Thymus (tissue), 11 donors: ENCODE measurements around the gene VMP1. TPM values are rescaled to one million over a fixed set of nuclear protein-coding genes. Genes with fewer than 3 reads are reported as not detected.

Experiments used
- DNase-seq, 9 donors: peaks; one replicate each; pipeline ENCODE4 v3.0.0-alpha.2; 2013; ENCODE audit warnings: low spot score in 9 of 9, low read depth in 6 of 9, missing footprints in 1 of 9
- H3K27ac ChIP-seq, 2 donors: one replicate each; pipeline ENCODE4 v1.5.1; 2013; ENCODE audit warnings: control low read depth in 1 of 2, low read depth in 1 of 2, low read length in 1 of 2, mild to moderate bottlenecking in 1 of 2, moderate library complexity in 1 of 2
- H3K27me3 ChIP-seq, 2 donors: one replicate each; pipeline ENCODE4 v1.5.1; 2013; ENCODE audit warnings: low read length in 1 of 2; ENCODE audit not compliant: control insufficient read depth in 2 of 2, insufficient read depth in 1 of 2
- H3K36me3 ChIP-seq, 2 donors: one replicate each; pipeline ENCODE4 v1.5.1; 2013; ENCODE audit warnings: low read length in 1 of 2, mild to moderate bottlenecking in 1 of 2, moderate library complexity in 1 of 2; ENCODE audit not compliant: control insufficient read depth in 2 of 2, insufficient read depth in 2 of 2
- H3K4me1 ChIP-seq, 2 donors: one replicate each; pipeline ENCODE4 v1.5.1; 2013; ENCODE audit warnings: low read length in 2 of 2; ENCODE audit not compliant: control insufficient read depth in 2 of 2, insufficient read depth in 2 of 2
- H3K4me3 ChIP-seq, 2 donors: one replicate each; pipeline ENCODE4 v1.5.1; 2013; ENCODE audit warnings: low read length in 2 of 2, control low read depth in 1 of 2, mild to moderate bottlenecking in 1 of 2
- H3K9me3 ChIP-seq, 2 donors: one replicate each; pipeline ENCODE4 v1.5.1; 2013; ENCODE audit warnings: low read length in 1 of 2, mild to moderate bottlenecking in 1 of 2; ENCODE audit not compliant: control insufficient read depth in 2 of 2, insufficient read depth in 1 of 2
- WGBS: extraction: QIAGEN DNeasy Blood & Tissue Kit; methylation state at CpG from one replicate; pipeline ENCODE4 v1.1.7; 2013; 5-methylcytosine and 5-hydroxymethylcytosine counted together
- polyA plus RNA-seq: library from polyadenylated mRNA; stranded (reverse); fragments of 200-250 nt; gene quantifications from one replicate; pipeline ENCODE4 v1.2.3, GENCODE V29; 2013
- total RNA-seq: library from RNA; stranded (reverse); fragments of 120-200 nt; gene quantifications from one replicate; pipeline ENCODE4 v1.2.4, GENCODE V29; 2013
- donor health status: healthy.

The VMP1 gene
- total and polyA plus RNA-seq, 2 donors = 72.3 to 202 TPM

DNA sequence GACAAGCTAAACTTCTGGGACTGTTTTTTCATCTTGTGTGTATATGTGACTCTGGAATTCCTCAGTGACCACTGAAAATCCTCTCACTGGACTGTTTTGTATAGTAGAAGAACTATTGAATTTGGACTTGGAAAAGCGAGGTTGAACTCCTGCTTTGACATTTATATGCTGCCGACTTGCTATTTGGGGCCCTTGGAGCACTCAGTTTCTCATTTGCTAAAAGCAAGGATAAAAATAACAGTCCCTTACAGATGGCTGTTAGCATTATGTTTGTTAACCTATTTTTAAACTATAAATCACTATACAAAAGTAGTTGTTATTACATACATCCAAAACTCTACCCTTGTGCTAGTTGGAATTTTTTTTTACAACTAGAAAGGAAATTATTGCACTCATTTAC lies 9.0 kb downstream of the VMP1 start:
- Histone ChIP-seq H3K36me3 (no peaks in the 10 kb centered on the region), H3K27me3 (no peaks in the 10 kb centered on the region), H3K9me3 (no peaks in the 10 kb centered on the region), H3K27ac (no peak overlapping the region), H3K4me3 (no peak overlapping the region), H3K4me1 (no peaks in the 10 kb centered on the region)
- no peak for DNase-seq
- WGBS = 97% methylated on average over 2 of the region's 2 CpGs

- H3K4me1 ChIP-seq = no peaks in the 10 kb centered on the region
- H3K27me3 ChIP-seq = no peaks in the 10 kb centered on the region
These were observed 12.1 kb downstream of the VMP1 start for GRCh38 chr17:59719526-59719925.

DNA sequence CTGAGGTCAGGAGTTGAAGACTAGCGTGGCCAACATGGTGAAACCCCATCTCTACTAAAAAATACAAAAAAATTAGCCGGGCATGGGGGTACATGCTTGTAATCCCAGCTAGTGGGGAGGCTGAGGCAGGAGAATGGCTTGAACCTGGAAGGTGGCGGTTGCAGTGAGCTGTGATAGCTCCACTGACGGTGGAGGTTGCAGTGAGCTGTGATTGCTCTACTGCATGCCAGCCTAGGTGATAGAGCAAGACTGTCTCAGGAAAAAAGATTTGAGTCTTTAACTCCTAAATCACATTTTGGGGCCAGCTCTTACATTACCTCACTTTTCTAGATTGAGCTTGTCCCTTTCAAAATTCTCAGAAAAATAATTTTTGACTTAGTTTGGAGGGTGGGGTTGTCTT lies 15.2 kb downstream of the VMP1 start:
- Histone ChIP-seq H3K4me3 (no peak overlapping the region), H3K9me3 (no peaks in the 10 kb centered on the region), H3K4me1 (no peaks in the 10 kb centered on the region), H3K36me3 (peaks cover 0 to 2% of the 10 kb centered on the region in 2 donors), H3K27me3 (no peaks in the 10 kb centered on the region), H3K27ac (no peak overlapping the region)
- DNase-seq = no peak
- 97% methylated on average over 4 of the region's 4 CpGs for WGBS

More at GRCh38 chr17:59719526-59719925, 12.1 kb downstream of the VMP1 start:
- no peak for DNase-seq
- no peak overlapping the region for H3K4me3 ChIP-seq
- H3K27ac ChIP-seq = no peak overlapping the region
- H3K9me3 ChIP-seq = no peaks in the 10 kb centered on the region
- H3K36me3 ChIP-seq = peaks cover 0 to 2% of the 10 kb centered on the region in 2 donors

- 92% methylated on average over 1 of the region's 1 CpG for WGBS
- Histone ChIP-seq H3K4me1 (no peaks in the 10 kb centered on the region), H3K9me3 (no peaks in the 10 kb centered on the region), H3K27me3 (no peaks in the 10 kb centered on the region), H3K4me3 (no peak overlapping the region), H3K27ac (no peak overlapping the region), H3K36me3 (peaks cover 0 to 2% of the 10 kb centered on the region in 2 donors)
- DNase-seq = no peak
These were observed 15.6 kb downstream of the VMP1 start for GRCh38 chr17:59723041-59723440.

- Histone ChIP-seq H3K27ac (no peak overlapping the region), H3K4me3 (no peak overlapping the region), H3K4me1 (no peaks in the 10 kb centered on the region), H3K36me3 (peaks cover 0 to 2% of the 10 kb centered on the region in 2 donors), H3K27me3 (no peaks in the 10 kb centered on the region), H3K9me3 (no peaks in the 10 kb centered on the region)
- 95% methylated on average over 1 of the region's 1 CpG for WGBS
- DNase-seq = no peak
These were observed 16.2 kb downstream of the VMP1 start for GRCh38 chr17:59723607-59724006.

DNA sequence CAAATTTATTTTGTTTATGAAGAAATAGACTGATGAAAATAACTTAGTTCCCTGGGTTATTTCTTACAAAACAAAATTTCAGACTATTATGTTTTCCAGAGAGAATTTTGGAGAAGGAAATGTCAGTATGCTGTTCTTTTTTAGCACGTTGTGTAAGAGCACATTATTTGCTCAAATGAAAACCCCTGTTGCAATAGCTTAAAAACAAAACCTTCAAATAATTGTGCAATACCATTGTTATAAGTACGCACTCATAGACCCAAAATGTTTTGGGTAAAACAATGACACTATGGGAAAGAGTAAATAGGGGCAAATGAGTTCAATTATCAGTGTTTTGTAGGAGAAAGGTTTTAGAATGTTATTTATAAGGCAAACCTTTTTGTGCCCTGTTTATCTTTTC lies 18.2 kb downstream of the VMP1 start:
- Histone ChIP-seq H3K4me3 (no peak overlapping the region), H3K9me3 (no peaks in the 10 kb centered on the region), H3K27ac (no peak overlapping the region), H3K36me3 (peaks cover 0 to 2% of the 10 kb centered on the region in 2 donors), H3K27me3 (no peaks in the 10 kb centered on the region), H3K4me1 (no peaks in the 10 kb centered on the region)
- DNase-seq = no peak
- WGBS = 66% methylated on average over 2 of the region's 2 CpGs

DNA sequence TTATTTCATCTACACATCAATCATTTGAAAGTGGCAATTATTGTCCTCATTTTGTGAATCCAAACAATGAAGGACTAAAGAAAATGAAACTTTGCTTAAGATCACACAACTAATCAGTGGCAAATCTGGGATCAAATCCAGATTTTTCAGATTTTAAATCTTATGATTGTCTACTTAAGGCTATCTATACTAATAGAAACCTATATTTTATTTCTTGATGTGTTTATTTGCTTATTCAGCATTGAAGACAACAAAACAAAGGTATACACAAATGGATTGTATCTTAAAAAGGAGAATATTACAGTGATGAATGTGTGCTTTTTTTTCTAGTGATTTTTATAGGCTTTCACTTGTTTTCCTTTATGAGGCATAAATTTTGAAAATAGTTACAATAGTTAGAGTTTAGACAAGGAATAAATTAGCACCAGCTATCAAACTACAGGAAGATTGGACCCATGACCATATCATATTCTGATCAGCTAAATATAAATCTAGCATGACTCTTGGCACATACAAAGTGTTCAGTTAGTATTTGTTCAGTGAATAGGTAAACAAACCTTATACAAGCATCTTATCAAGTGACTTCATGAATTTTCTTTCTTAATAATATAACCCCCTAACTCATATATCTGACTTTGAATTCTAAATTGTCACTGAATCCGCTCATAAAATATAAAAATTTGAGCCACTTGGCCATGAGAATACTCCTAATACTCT lies 20.5 kb downstream of the VMP1 start:
- H3K9me3 ChIP-seq = no peaks in the 10 kb centered on the region
- H3K27ac ChIP-seq = no peak overlapping the region
- peaks cover 0 to 5% of the 10 kb centered on the region in 2 donors for H3K36me3 ChIP-seq
- no peaks in the 10 kb centered on the region for H3K4me1 ChIP-seq
- DNase-seq = no peak
- H3K4me3 ChIP-seq = no peak overlapping the region
- no peaks in the 10 kb centered on the region for H3K27me3 ChIP-seq
- 99% methylated on average over 1 of the region's 1 CpG for WGBS

- 92% methylated on average over 1 of the region's 1 CpG for WGBS
- no peaks in the 10 kb centered on the region for H3K9me3 ChIP-seq
- H3K4me1 ChIP-seq = no peaks in the 10 kb centered on the region
- no peak overlapping the region for H3K4me3 ChIP-seq
- H3K36me3 ChIP-seq = peaks cover 3 to 8% of the 10 kb centered on the region in 2 donors
- H3K27ac ChIP-seq = no peak overlapping the region
- no peak for DNase-seq
- no peaks in the 10 kb centered on the region for H3K27me3 ChIP-seq
These were observed 22.9 kb downstream of the VMP1 start for GRCh38 chr17:59730268-59730834.

DNA sequence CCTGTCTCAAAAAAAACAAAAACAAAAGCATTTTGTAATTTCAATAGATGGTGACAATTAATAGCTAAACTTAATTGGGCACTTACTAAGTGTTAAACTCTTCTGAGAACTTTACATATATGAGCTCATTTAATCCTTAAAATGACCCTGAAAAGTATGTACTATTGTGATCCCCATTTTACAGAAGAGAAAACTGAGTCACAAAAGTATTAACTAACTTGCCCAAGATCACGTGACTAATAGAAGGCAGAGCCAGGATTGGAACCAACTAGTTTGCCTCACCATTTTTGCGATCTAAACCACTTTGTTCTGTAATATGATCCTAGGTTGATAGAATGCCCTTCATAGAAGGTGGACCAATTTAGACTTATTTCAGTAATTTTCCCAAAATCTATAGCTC lies 26.2 kb downstream of the VMP1 start:
- DNase-seq = no peak
- Histone ChIP-seq H3K9me3 (no peaks in the 10 kb centered on the region), H3K4me1 (no peaks in the 10 kb centered on the region), H3K27me3 (no peaks in the 10 kb centered on the region), H3K36me3 (peaks cover 3 to 16% of the 10 kb centered on the region in 2 donors), H3K27ac (no peak overlapping the region), H3K4me3 (no peak overlapping the region)
- 99% methylated on average over 2 of the region's 2 CpGs for WGBS
